DMS114 treated with DMSO at 0.1 percent for 48 hours (cell line): ENCODE measurements around the gene ANO10.
"Not testable (repeated sequence)": the region's sequence is repeated elsewhere in the genome, so short reads cannot be mapped to it uniquely, and the experiment has no call there.

Experiments used
- DNase-seq: peaks from one replicate; lab custom pipeline; 2025; ENCODE audit not compliant: unreplicated experiment; lab: John Stamatoyannopoulos, UW

ANO10 gene

DNA sequence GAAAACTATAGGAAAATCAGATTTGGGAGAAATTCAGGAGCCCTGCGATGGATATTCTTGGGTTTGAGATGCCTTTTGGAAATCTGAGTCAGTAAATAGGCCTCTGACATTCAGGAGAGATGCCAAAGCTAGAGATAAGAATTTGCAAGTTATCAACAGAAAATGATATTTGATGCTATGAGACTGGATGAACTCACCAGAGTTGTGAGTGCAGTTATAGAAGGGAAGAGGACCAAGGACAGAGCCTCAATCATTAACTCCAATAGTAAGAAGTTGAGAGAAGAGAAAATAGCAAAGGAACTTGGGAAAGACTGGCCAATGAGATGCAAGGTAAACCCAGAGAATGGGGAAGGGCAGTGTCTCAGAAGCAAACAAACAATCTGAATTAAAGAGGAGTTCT lies 7.9 kb upstream of the ANO10 start:
- no peak for DNase-seq

DNA sequence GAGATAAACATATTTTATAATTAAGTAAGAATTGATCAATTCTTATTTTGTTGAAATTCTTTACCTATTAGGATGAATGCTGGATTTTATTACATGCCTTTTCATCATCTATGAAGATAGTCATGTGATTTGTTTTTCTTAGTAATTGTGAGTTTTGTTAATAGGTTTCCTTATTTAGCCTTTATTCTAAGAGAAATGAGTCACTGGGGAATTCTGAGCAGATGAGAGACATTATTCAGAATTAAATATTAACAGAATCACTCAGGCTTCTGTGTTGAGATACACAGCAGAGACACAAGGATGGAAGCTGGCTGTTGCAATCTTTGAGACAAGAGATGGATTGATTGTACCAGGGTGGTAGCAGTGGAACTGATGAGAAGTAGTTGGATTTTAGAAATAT lies 7.4 kb upstream of the ANO10 start:
- no peak for DNase-seq

- no peak for DNase-seq
These were observed 5.5 kb upstream of the ANO10 start for GRCh38 chr3:43627360-43627759.

GRCh38 chr3:43624619-43625305 lies 3.0 kb upstream of the ANO10 start:
- DNase-seq = no peak

DNA sequence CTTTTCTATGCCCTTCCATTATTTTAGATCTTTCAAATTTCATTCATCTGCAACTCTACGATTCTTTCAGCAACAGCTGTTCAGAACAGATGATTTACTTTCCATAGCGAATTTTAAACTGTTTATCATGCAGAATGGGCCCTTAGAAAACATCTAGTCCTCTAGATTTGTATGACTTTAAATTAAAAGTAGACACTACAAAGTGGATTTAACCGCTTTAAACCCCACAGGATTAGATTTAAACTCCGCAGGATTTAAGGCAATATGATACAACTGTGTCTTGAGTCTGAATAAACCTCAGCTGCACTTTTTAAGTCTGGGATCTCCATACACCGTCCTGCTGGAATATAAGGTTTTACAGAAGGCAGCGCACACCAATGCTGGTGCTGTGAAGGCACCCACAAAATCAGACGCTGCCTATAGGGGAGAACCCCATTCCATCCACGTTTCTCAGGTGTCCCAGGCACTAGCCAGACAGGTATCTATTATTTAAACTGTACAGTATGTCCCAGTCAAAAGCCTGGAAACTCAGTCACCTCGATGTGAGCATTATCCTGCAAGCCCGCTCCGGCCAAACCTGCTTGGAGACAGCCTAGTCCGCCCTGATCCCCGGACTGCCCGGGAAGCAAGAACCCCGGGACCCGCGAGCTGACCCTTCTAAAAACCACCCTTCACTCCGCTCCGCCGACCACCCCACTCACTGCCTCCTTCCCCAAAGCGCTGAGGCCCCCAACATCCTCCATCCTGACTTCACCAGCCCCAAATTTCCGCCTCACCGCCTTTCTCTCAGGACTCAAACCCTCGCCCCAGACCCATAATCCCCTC lies 768 bp downstream of the ANO10 start:
- DNase-seq = no peak

DNA sequence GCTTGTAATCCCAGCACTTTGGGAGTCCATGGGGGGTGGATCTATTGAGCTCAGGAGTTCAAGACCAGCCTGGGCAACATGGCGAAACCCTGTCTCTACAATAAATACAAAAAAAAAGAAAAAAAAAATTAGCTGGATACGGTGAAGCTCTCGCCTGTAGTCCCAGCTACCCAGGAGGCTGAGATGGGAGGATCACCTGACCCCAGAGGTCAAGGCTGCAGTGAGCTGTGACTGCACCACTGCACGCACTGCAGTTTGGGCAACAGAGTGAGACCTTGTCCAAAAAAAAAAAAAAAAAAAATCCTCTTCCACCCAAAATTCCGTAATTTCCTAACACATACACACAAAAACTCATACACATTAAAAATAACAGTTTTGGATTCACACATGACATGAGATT lies 2.2 kb downstream of the ANO10 start:
- no peak for DNase-seq

DNA sequence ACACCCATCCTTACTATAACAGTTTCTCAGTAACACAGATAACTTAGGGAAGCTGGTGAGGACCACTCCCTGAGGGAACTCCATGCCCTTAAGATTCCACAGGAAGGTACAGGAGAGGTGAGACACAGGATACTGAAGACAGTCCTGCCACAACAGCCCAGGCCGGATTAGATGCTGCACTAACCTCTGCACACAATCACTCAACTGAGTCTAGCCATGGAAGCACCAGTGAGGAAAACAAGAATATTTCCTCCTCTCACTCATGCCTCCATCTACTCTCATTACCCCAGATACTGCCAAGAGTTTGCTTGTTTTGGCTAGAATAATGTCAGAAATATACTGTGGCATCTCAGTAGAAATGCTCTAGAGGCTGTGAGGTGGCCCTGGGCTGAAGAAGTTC lies 3.7 kb downstream of the ANO10 start:
- no peak for DNase-seq

- no peak for DNase-seq
These were observed 5.8 kb downstream of the ANO10 start for GRCh38 chr3:43616034-43616433.

- DNase-seq = no peak
These were observed 6.7 kb downstream of the ANO10 start for GRCh38 chr3:43615133-43615532.

DNA sequence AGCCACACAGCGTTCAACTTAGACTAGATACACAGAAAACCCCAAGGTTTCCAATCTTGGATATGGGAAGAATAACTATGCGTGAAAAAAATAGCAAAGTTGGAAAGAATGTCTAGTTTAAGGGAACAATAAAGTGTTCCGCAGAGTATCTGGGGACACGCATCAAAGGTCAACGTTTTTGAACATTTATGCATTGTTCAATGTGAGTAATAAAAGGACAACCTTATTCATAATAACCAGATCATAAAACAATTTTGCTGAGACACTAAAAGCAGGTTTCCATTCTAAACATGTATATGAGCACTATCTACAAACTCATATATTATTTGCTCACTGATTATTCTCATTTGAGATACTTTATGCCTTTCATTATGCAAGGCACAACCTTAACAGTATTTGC lies 7.8 kb downstream of the ANO10 start:
- no peak for DNase-seq

- no peak for DNase-seq
These were observed 9.4 kb downstream of the ANO10 start for GRCh38 chr3:43612419-43612818.

DNA sequence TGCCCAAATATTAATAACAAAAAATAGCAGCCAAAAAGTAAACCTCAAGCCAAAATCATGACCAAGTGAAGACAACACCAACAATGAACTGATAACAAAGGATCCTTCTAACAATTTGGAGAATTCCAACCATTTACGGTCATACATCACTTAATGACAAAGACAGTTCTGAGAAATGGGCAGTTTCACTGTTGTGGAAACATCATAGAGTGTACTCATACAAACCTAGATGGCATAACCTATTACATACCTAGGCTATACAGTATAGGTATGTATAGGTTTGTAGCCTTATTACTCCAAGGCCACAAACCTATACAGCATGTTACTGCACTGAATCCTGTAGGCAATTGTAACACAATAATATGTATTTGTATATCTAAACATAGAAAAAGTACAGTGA lies 12.4 kb downstream of the ANO10 start:
- no peak for DNase-seq

GRCh38 chr3:43608751-43609150 lies 13.1 kb downstream of the ANO10 start:
- no peak for DNase-seq

DNA sequence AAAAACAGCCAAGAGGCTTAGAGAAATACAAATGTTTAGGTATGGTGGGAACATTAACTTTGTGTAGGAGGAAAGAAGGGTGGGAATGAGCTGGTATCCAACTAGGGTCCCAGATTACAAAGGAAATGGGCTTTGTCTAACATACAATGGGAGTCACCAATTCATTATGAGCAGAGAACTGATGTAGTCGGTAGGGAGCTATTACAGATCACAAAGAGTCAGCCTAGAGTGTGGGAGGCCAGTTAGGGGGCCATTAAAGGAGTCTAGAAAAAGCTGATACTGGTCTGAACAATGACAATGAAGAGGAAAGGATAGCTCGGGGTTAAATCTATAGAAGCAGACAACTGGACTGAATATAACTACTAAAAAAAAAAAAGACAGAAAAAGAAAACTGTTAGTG lies 15.5 kb downstream of the ANO10 start:
- DNase-seq = no peak

GRCh38 chr3:43599959-43600358 lies 21.9 kb downstream of the ANO10 start:
- DNase-seq = not testable (repeated sequence)

- no peak for DNase-seq
These were observed 23.9 kb downstream of the ANO10 start for GRCh38 chr3:43597961-43598360.

DNA sequence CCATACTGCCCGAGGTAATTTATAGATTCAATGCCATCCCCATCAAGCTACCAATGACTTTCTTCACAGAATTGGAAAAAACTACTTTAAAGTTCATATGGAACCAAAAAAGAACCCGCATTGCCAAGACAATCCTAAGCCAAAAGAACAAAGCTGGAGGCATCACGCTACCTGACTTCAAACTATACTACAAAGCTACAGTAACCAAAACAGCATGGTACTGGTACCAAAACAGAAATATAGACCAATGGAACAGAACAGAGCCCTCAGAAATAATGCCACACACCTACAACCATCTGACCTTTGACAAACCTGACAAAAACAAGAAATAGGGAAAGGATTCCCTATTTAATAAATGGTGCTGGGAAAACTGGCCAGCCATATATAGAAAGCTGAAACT lies 25.6 kb downstream of the ANO10 start:
- DNase-seq = not testable (repeated sequence)

GRCh38 chr3:43595280-43595679 lies 26.5 kb downstream of the ANO10 start:
- DNase-seq = not testable (repeated sequence)

DNA sequence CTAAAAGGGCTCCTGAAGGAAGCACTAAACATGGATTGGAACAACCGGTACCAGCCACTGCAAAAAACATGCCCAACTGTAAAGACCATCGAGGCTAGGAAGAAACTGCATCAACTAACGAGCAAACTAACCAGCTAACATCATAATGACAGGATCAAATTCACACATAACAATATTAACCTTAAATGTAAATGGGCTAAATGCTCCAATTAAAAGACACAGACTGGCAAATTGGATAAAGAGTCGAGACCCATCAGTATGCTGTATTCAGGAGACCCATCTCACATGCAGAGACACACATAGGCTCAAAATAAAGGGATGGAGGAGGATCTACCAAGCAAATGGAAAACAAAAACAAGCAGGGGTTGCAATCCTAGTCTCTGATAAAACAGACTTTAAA lies 28.2 kb downstream of the ANO10 start:
- not testable (repeated sequence) for DNase-seq

GRCh38 chr3:43591866-43592265 lies 29.9 kb downstream of the ANO10 start:
- not testable (repeated sequence) for DNase-seq

DNA sequence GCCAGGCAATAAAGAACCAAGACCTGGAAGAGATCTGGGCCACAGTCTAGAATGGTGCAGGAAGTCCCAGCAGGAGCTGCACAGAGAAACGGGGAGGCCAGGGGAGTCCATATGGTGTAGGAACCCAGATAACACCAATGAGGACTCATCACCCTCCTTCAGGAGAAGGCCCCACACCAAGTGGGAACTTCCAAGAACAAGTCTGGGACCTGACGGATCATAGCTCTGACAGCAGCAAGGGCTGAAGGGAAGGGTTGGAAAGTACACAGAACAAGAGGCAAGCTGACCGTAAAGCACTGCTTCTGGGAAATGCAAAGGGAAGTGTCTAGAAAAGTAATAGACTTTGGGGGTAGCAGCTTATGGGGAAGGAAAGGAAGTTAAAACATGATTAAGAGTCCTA lies 34.5 kb downstream of the ANO10 start:
- DNase-seq = no peak

DNA sequence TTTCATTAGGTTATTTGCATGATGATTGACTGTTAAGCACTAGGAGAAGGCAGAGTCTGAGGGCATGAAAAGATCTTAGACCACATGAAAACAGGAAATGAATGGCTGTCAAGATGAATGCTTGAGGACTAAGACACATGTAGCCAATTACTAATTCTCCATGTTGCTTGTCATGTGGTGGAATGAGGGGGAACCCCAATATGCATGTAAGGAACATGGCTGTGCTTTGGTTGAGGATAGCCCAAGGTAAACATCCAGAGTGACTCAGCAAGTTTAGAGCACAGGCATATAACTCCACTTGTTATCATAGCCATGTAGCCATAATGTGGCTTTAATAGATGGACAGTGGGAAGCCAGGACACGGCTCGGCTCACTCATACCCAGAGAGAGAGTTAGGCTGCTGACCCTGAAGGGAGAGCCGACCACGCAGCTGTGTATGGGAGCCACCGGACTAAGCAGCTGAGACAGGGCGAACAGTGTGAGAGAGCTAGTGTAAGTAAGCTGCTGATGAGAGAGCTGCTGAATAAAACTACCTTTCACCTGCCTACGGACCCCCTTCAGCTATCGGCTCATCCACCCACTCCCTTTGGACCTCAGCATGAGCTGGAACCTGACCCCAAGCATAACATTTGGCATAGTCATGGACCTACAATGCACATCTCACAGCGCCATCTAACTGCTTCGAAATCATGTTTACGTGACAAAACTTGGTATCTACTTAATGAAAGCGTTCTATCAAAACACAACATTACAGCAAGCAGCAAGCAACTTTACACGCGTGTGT lies 37.6 kb downstream of the ANO10 start:
- no peak for DNase-seq
